Measurements from ENCODE around the gene FBXL17.

FBXL17 gene

DNA sequence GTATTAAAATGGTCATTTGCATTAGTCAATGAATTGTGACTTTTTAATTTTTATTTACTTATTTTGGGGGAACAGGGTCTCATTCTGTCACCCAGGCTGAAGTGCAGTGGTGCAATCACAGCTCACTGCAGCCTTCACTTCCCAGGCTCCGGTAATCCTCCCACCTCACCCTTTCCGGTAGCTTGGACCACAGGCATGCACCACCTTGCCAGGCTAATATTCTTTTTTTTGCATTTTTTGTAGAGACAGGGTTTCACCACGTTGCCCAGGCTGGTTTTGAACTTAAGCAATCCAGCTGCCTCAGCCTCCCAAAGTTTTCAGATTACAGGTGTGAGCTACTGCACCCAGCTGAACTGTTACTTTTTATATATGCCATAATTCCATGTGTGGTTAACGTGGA is 143.4 kb downstream of the FBXL17 start:
- Histone ChIP-seq H3K27ac (ENCODE audit: insufficient read depth in 1 of 2, low read depth in 1 of 2, low read length in 2 of 2, poor library complexity in 1 of 2, severe bottlenecking in 2 of 2) (no peak overlapping the region), H3K27me3 (replicated peaks in 2 of 5; ENCODE audit: control insufficient read depth in 4 of 5, insufficient read depth in 5 of 5, low read length in 4 of 5) (no peaks in the 10 kb centered on the region), H3K9me3 (ENCODE audit: control extremely low read depth in 1 of 5, control insufficient read depth in 4 of 5, insufficient read depth in 2 of 5, low read depth in 1 of 5, low read length in 4 of 5) (peaks cover 0 to 3% (median 0%) of the 10 kb centered on the region in 5 experiments), H3K4me3 (ENCODE audit: control insufficient read depth in 1 of 7, extremely low read depth in 1 of 7, insufficient read depth in 4 of 7, low read depth in 2 of 7, low read length in 6 of 7) (no peak overlapping the region), H3K4me1 (ENCODE audit: control extremely low read depth in 1 of 4, control insufficient read depth in 4 of 4, insufficient read depth in 4 of 4, low read length in 3 of 4) (no peaks in the 10 kb centered on the region), H3K36me3 (ENCODE audit: control insufficient read depth in 4 of 4, insufficient read depth in 4 of 4, low read length in 3 of 4) (peaks cover 0 to 2% (median 0%) of the 10 kb centered on the region in 4 experiments)
- POLR2A ChIA-PET, result no interaction called here
- CTCF ChIA-PET, result interaction anchor here (0.6 kb wide), 2 partner anchors 146 to 832 kb away, joined by 3 to 4 read pairs; no protein-coding TSS in a partner anchor
- WGBS (ENCODE audit: insufficient coverage), result 94% methylated on average over 3 of the region's 4 CpGs
- DNase-seq, result no peak

DNA sequence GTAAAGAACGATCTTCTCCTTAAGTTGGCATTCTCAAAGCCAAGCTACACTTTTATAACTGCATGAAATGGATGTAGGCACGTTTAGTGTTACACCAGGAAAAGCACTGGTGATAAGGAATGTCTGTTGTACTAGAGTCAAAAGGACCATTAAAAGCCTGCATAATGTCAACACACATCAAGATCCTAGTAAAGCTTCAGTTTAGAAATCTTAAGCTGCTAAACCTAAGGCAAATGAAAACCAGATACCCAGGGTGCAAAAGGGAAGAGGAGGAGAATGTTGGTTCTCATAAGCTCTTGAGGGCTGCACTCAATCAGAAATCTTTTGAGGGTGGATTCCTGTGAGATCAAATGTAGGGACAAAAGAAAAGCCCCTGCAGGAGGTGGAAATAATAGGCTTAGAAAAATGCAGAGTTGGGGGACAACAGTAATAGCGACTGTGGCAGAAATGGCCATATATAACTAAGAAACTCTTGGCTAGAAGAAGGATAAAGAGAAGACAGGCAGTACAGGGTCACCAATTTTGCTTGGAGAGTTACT is 148.2 kb downstream of the FBXL17 start:
- Histone ChIP-seq H3K36me3 (ENCODE audit: control insufficient read depth in 4 of 4, insufficient read depth in 4 of 4, low read length in 3 of 4) (peaks cover 0 to 4% (median 0%) of the 10 kb centered on the region in 4 experiments), H3K27me3 (replicated peaks in 2 of 5; ENCODE audit: control insufficient read depth in 4 of 5, insufficient read depth in 5 of 5, low read length in 4 of 5) (no peaks in the 10 kb centered on the region), H3K27ac (ENCODE audit: insufficient read depth in 1 of 2, low read depth in 1 of 2, low read length in 2 of 2, poor library complexity in 1 of 2, severe bottlenecking in 2 of 2) (no peak overlapping the region), H3K9me3 (ENCODE audit: control extremely low read depth in 1 of 5, control insufficient read depth in 4 of 5, insufficient read depth in 2 of 5, low read depth in 1 of 5, low read length in 4 of 5) (peaks cover 0 to 5% (median 0%) of the 10 kb centered on the region in 5 experiments), H3K4me3 (ENCODE audit: control insufficient read depth in 1 of 7, extremely low read depth in 1 of 7, insufficient read depth in 4 of 7, low read depth in 2 of 7, low read length in 6 of 7) (no peak overlapping the region), H3K4me1 (ENCODE audit: control extremely low read depth in 1 of 4, control insufficient read depth in 4 of 4, insufficient read depth in 4 of 4, low read length in 3 of 4) (no peaks in the 10 kb centered on the region)
- ChIA-PET CTCF (interaction anchor here (0.6 to 1.0 kb wide), 2 partner anchors 10 to 43 kb away, joined by 3 read pairs; no protein-coding TSS in a partner anchor), POLR2A (no interaction called here)
- 100% methylated on average over 1 of the region's 3 CpGs for WGBS (ENCODE audit: insufficient coverage)
- DNase-seq, result no peak

- H3K36me3 ChIP-seq (ENCODE audit: control insufficient read depth in 4 of 4, insufficient read depth in 4 of 4, low read length in 3 of 4), result peaks cover 0 to 4% (median under 1%) of the 10 kb centered on the region in 4 experiments
- peaks cover 0 to 5% (median 0%) of the 10 kb centered on the region in 5 experiments for H3K9me3 ChIP-seq (ENCODE audit: control extremely low read depth in 1 of 5, control insufficient read depth in 4 of 5, insufficient read depth in 2 of 5, low read depth in 1 of 5, low read length in 4 of 5)
- CTCF ChIA-PET, result no interaction called here
- DNase-seq, result no peak
- H3K4me3 ChIP-seq (ENCODE audit: control insufficient read depth in 1 of 7, extremely low read depth in 1 of 7, insufficient read depth in 4 of 7, low read depth in 2 of 7, low read length in 6 of 7), result no peak overlapping the region
- H3K27me3 ChIP-seq (replicated peaks in 2 of 5; ENCODE audit: control insufficient read depth in 4 of 5, insufficient read depth in 5 of 5, low read length in 4 of 5), result no peaks in the 10 kb centered on the region
- POLR2A ChIA-PET, result no interaction called here
- no peak overlapping the region for H3K27ac ChIP-seq (ENCODE audit: insufficient read depth in 1 of 2, low read depth in 1 of 2, low read length in 2 of 2, poor library complexity in 1 of 2, severe bottlenecking in 2 of 2)
- H3K4me1 ChIP-seq (ENCODE audit: control extremely low read depth in 1 of 4, control insufficient read depth in 4 of 4, insufficient read depth in 4 of 4, low read length in 3 of 4), result no peaks in the 10 kb centered on the region
Measured at GRCh38 chr5:108232805-108233204, 149.1 kb downstream of the FBXL17 start.

GRCh38 chr5:108222011-108222410 is 159.9 kb downstream of the FBXL17 start:
- POLR2A ChIA-PET, result no interaction called here
- H3K4me1 ChIP-seq (ENCODE audit: control extremely low read depth in 1 of 4, control insufficient read depth in 4 of 4, insufficient read depth in 4 of 4, low read length in 3 of 4), result no peaks in the 10 kb centered on the region
- H3K36me3 ChIP-seq (ENCODE audit: control insufficient read depth in 4 of 4, insufficient read depth in 4 of 4, low read length in 3 of 4), result peaks cover 0 to 8% (median 2%) of the 10 kb centered on the region in 4 experiments

DNA sequence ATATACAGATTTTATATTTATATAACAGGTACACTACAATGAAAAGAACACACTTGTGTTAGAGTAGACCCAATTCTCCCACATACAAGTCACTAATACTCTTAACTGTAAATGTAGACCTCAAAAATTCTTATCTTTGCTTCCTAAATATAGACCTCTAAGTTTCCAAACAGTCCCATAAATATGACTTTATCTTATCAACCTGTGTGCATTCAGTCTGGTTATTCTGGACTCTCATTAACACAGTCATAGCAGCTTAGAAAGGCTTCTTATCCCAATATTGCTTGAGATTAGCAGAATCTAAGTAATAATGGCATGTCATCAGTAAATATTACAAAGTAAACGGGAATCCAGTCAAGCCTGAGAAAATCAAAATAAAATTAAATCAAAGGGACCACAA is 161.1 kb downstream of the FBXL17 start:
- WGBS (ENCODE audit: insufficient coverage), result 100% methylated on average over 1 of the region's 1 CpG

More at GRCh38 chr5:108222011-108222410, 159.9 kb downstream of the FBXL17 start:
- H3K9me3 ChIP-seq (ENCODE audit: control extremely low read depth in 1 of 5, control insufficient read depth in 4 of 5, insufficient read depth in 2 of 5, low read depth in 1 of 5, low read length in 4 of 5), result peaks cover 0 to 5% (median 0%) of the 10 kb centered on the region in 5 experiments
- CTCF ChIA-PET, result no interaction called here
- H3K27ac ChIP-seq (ENCODE audit: insufficient read depth in 1 of 2, low read depth in 1 of 2, low read length in 2 of 2, poor library complexity in 1 of 2, severe bottlenecking in 2 of 2), result no peak overlapping the region
- no peaks in the 10 kb centered on the region for H3K27me3 ChIP-seq (replicated peaks in 2 of 5; ENCODE audit: control insufficient read depth in 4 of 5, insufficient read depth in 5 of 5, low read length in 4 of 5)
- no peak for DNase-seq
- H3K4me3 ChIP-seq (ENCODE audit: control insufficient read depth in 1 of 7, extremely low read depth in 1 of 7, insufficient read depth in 4 of 7, low read depth in 2 of 7, low read length in 6 of 7), result no peak overlapping the region

DNA sequence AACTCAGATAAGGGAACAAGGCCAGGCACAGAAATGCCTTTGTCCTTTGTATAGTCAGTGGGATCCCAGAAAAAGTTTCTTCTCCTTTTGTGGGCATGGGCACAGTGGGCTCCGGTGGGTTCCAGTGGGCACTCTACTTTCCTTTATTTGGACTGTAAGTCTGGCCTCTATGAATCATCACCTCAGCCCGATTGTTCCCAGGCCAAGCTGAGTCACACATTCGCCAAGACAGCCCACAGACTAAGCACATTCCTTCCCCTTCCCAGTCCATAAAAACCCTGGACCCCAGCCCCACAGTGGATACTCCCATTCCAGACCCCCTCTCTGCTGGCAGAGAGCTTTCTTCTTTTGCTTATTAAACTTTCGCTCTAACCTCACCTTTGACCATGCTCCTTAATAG is 165.0 kb downstream of the FBXL17 start:
- Histone ChIP-seq H3K27ac (ENCODE audit: insufficient read depth in 1 of 2, low read depth in 1 of 2, low read length in 2 of 2, poor library complexity in 1 of 2, severe bottlenecking in 2 of 2) (no peak overlapping the region), H3K4me1 (ENCODE audit: control extremely low read depth in 1 of 4, control insufficient read depth in 4 of 4, insufficient read depth in 4 of 4, low read length in 3 of 4) (no peaks in the 10 kb centered on the region), H3K9me3 (ENCODE audit: control extremely low read depth in 1 of 5, control insufficient read depth in 4 of 5, insufficient read depth in 2 of 5, low read depth in 1 of 5, low read length in 4 of 5) (peaks cover 1 to 10% (median 4%) of the 10 kb centered on the region in 5 experiments), H3K36me3 (ENCODE audit: control insufficient read depth in 4 of 4, insufficient read depth in 4 of 4, low read length in 3 of 4) (peaks cover 0 to 5% (median 3%) of the 10 kb centered on the region in 4 experiments), H3K27me3 (replicated peaks in 2 of 5; ENCODE audit: control insufficient read depth in 4 of 5, insufficient read depth in 5 of 5, low read length in 4 of 5) (no peaks in the 10 kb centered on the region), H3K4me3 (ENCODE audit: control insufficient read depth in 1 of 7, extremely low read depth in 1 of 7, insufficient read depth in 4 of 7, low read depth in 2 of 7, low read length in 6 of 7) (no peak overlapping the region)
- 96% methylated on average over 3 of the region's 4 CpGs for WGBS (ENCODE audit: insufficient coverage)
- DNase-seq, result no peak
- ChIA-PET POLR2A (no interaction called here), CTCF (no interaction called here)

More for the DNA sequence above, 161.1 kb downstream of the FBXL17 start:
- Histone ChIP-seq H3K36me3 (ENCODE audit: control insufficient read depth in 4 of 4, insufficient read depth in 4 of 4, low read length in 3 of 4) (peaks cover 0 to 9% (median under 1%) of the 10 kb centered on the region in 4 experiments), H3K27ac (ENCODE audit: insufficient read depth in 1 of 2, low read depth in 1 of 2, low read length in 2 of 2, poor library complexity in 1 of 2, severe bottlenecking in 2 of 2) (no peak overlapping the region), H3K9me3 (ENCODE audit: control extremely low read depth in 1 of 5, control insufficient read depth in 4 of 5, insufficient read depth in 2 of 5, low read depth in 1 of 5, low read length in 4 of 5) (peaks cover 0 to 5% (median 1%) of the 10 kb centered on the region in 5 experiments), H3K4me1 (ENCODE audit: control extremely low read depth in 1 of 4, control insufficient read depth in 4 of 4, insufficient read depth in 4 of 4, low read length in 3 of 4) (no peaks in the 10 kb centered on the region), H3K27me3 (replicated peaks in 2 of 5; ENCODE audit: control insufficient read depth in 4 of 5, insufficient read depth in 5 of 5, low read length in 4 of 5) (no peaks in the 10 kb centered on the region), H3K4me3 (ENCODE audit: control insufficient read depth in 1 of 7, extremely low read depth in 1 of 7, insufficient read depth in 4 of 7, low read depth in 2 of 7, low read length in 6 of 7) (no peak overlapping the region)
- DNase-seq, result no peak
- CTCF ChIA-PET, result no interaction called here
- POLR2A ChIA-PET, result no interaction called here

DNA sequence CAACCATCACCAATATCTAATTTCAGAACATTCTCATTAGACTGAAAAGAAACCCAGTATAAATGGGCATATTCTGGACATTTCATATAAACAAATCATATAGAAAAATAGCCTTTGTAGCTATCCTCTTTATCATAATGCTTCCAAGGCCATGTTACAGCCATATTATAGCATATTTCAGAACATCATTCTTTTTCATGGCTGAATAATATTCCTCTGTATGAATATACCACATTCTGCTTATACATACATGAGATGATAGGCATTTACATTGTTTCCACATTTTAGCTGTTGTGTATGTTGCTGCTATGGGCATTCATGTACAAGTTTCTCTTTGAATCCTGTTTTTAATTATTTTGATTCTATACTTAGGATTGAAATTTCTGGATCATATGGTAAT is 167.0 kb downstream of the FBXL17 start:
- POLR2A ChIA-PET, result no interaction called here
- Histone ChIP-seq H3K27me3 (replicated peaks in 2 of 5; ENCODE audit: control insufficient read depth in 4 of 5, insufficient read depth in 5 of 5, low read length in 4 of 5) (no peaks in the 10 kb centered on the region), H3K27ac (ENCODE audit: insufficient read depth in 1 of 2, low read depth in 1 of 2, low read length in 2 of 2, poor library complexity in 1 of 2, severe bottlenecking in 2 of 2) (no peak overlapping the region), H3K4me1 (ENCODE audit: control extremely low read depth in 1 of 4, control insufficient read depth in 4 of 4, insufficient read depth in 4 of 4, low read length in 3 of 4) (no peaks in the 10 kb centered on the region), H3K4me3 (ENCODE audit: control insufficient read depth in 1 of 7, extremely low read depth in 1 of 7, insufficient read depth in 4 of 7, low read depth in 2 of 7, low read length in 6 of 7) (no peak overlapping the region), H3K36me3 (ENCODE audit: control insufficient read depth in 4 of 4, insufficient read depth in 4 of 4, low read length in 3 of 4) (peaks cover 0 to 3% (median 2%) of the 10 kb centered on the region in 4 experiments), H3K9me3 (ENCODE audit: control extremely low read depth in 1 of 5, control insufficient read depth in 4 of 5, insufficient read depth in 2 of 5, low read depth in 1 of 5, low read length in 4 of 5) (peaks cover 1 to 12% (median 4%) of the 10 kb centered on the region in 5 experiments)
- CTCF ChIA-PET, result no interaction called here
- no peak for DNase-seq
